Glutamatergic neuron (in vitro differentiated cells): ENCODE data around the gene ASB13. TPM values are rescaled to one million over a fixed set of nuclear protein-coding genes. Genes with fewer than 3 reads are reported as not detected.

ENCODE experiments used
- DNase-seq: peaks from one replicate; pipeline ENCODE4 v3.0.0; 2022
- H3K27ac Mint-ChIP-seq: one replicate; pipeline ENCODE4 v1.8.0; 2020; ENCODE audit warnings: mild to moderate bottlenecking, mixed read lengths, inconsistent platforms; ENCODE audit not compliant: unreplicated experiment
- H3K27me3 Mint-ChIP-seq: one replicate; pipeline ENCODE4 v1.8.0; 2020; ENCODE audit warnings: mild to moderate bottlenecking, moderate library complexity, mixed read lengths, inconsistent platforms; ENCODE audit not compliant: unreplicated experiment
- H3K36me3 Mint-ChIP-seq: one replicate; pipeline ENCODE4 v1.8.0; 2020; ENCODE audit warnings: mild to moderate bottlenecking, mixed read lengths, inconsistent platforms; ENCODE audit not compliant: unreplicated experiment
- H3K4me1 Mint-ChIP-seq: one replicate; pipeline ENCODE4 v1.8.0; 2020; ENCODE audit warnings: mild to moderate bottlenecking, low read depth, mixed read lengths, inconsistent platforms; ENCODE audit not compliant: unreplicated experiment
- H3K4me3 Mint-ChIP-seq: one replicate; pipeline ENCODE4 v1.8.0; 2020; ENCODE audit warnings: mild to moderate bottlenecking, mixed read lengths, inconsistent platforms; ENCODE audit not compliant: unreplicated experiment
- H3K9me3 Mint-ChIP-seq: one replicate; pipeline ENCODE4 v1.8.0; 2020; ENCODE audit warnings: mild to moderate bottlenecking, moderate library complexity, mixed read lengths, inconsistent platforms; ENCODE audit not compliant: unreplicated experiment
- long read RNA-seq: library from polyadenylated mRNA; unstranded; transcript quantifications from one replicate; pipeline ENCODE4 v2.0.0, GENCODE V29; 2020; ENCODE audit not compliant: unreplicated experiment
- total RNA-seq: library from RNA; stranded (reverse); fragmentation: NEBNext Ultra II Directional; extraction: Animal tissue kit (Norgen Biotek cat#: 25700); gene quantifications from one replicate; pipeline ENCODE4 v1.2.1, GENCODE V29; 2021; ENCODE audit not compliant: unreplicated experiment
- TF ChIP-seq, protein P1 (sequence below): fragments of 200-600 bp; sonication (generic); IDR thresholded peaks from one replicate; pipeline ENCODE4 v1.5.0; 2021; ENCODE audit not compliant: partially characterized antibody, unreplicated experiment

Gene ASB13, protein sequence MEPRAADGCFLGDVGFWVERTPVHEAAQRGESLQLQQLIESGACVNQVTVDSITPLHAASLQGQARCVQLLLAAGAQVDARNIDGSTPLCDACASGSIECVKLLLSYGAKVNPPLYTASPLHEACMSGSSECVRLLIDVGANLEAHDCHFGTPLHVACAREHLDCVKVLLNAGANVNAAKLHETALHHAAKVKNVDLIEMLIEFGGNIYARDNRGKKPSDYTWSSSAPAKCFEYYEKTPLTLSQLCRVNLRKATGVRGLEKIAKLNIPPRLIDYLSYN
- 13.9 TPM for total RNA-seq
- long read RNA-seq, transcript ASB13-201 (6 exons, 2,699 nt) = major isoform, 7 of 8 reads
- long read RNA-seq, partial matches to known transcripts = 0 of 8 reads
- long read RNA-seq, other reads (novel, unspliced or antisense) = 0 of 8 reads

DNA sequence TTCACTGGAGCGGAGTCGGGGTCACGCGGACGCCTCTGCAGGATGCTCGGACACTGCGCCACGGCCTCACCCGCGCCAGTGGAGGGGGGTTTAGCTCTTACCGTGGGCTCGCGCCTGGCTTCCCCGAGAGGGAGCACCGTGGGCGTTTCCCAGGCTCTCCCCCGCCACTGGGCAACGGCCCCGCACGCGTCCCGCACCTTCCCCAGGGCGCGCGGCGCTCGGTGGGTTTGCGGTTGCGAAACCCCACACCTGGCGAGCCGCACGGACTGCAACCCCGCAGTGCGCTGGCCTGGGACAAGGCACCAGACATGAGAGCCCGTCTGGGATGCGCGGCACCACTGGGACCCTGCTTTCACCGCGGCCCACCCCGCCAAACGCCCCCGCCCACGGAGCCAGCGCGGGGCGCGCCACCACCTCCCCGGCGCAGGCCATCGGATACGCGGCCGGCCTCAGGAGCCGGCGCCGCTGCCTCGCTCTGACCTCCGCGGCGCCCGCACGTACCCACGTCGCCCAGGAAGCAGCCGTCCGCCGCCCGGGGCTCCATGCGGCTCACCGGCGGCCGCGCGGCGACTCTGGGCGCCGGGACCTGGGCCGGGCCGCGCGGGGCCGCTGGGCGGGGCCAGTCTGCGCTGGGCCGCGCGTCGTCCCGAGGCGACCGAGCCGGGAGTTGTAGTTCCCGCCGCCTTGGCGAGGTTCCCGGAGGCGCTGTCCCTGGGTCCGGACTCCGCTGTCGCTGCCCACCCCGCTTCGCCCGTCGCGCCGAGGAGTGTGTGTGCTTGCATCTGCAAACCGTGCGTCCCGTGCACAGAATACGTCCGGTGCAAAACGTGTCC, at the start of gene ASB13:
Gene ASB13, minus strand, starts transcription at position 588 of the 833 bp plus-strand sequence. Its CDS starts 44 bp downstream, at position 544.
- Mint-ChIP-seq H3K9me3 (no peaks in the 10 kb centered on the region), H3K4me3 (peak within 1 kb of the TSS; percentile 96), H3K36me3 (no peaks in the 10 kb centered on the region), H3K4me1 (peaks cover 7% of the 10 kb centered on the region), H3K27me3 (peaks cover 5% of the 10 kb centered on the region), H3K27ac (peak within 1 kb of the TSS; percentile 31)
- DNase-seq = peak; percentile 69
- TF ChIP-seq, protein P1, sequence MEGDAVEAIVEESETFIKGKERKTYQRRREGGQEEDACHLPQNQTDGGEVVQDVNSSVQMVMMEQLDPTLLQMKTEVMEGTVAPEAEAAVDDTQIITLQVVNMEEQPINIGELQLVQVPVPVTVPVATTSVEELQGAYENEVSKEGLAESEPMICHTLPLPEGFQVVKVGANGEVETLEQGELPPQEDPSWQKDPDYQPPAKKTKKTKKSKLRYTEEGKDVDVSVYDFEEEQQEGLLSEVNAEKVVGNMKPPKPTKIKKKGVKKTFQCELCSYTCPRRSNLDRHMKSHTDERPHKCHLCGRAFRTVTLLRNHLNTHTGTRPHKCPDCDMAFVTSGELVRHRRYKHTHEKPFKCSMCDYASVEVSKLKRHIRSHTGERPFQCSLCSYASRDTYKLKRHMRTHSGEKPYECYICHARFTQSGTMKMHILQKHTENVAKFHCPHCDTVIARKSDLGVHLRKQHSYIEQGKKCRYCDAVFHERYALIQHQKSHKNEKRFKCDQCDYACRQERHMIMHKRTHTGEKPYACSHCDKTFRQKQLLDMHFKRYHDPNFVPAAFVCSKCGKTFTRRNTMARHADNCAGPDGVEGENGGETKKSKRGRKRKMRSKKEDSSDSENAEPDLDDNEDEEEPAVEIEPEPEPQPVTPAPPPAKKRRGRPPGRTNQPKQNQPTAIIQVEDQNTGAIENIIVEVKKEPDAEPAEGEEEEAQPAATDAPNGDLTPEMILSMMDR = no peak

DNA sequence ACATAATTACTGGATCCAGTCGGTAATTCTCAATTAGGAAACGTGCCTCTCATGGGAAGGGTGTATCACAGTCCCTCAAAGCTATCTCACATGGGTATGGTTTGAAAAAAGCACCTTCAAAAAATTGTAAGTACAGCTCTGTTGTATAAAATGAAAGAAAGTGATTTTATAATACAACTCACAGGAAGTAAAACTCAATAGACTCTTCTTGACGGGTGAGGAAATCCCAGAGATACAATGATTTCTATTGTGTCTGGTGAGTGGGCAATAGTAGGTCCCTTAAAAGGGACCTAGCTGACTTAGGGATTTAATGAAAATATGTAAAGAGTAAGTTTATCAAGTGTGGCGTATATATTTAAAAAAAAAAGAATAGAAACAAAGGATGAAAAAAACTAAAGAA, 45.2 kb upstream of the ASB13 start:
- DNase-seq = no peak
- Mint-ChIP-seq H3K9me3 (no peaks in the 10 kb centered on the region), H3K27me3 (peaks cover 2% of the 10 kb centered on the region), H3K36me3 (no peaks in the 10 kb centered on the region), H3K4me1 (peaks cover 2% of the 10 kb centered on the region), H3K27ac (no peak overlapping the region), H3K4me3 (no peak overlapping the region)
- TF ChIP-seq, protein P1 = no peak

DNA sequence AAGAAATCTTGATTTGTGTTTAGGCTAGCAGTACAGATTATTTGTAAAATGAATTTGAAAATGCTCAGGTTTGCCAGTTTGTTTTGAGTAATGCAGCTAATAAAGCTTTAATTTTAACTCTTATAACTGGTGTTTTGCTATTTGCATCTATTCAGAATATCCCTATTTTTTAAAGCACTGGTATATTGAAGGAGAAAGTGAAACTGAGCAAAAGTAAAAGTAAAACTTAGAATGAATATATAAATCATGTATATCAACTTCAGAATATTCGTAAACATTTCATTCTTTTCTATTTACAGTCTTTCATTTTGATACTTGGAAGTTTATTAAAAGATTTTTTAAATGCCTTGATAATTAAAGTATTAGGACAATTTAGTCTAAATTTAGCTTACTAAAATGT, 44.5 kb upstream of the ASB13 start:
- Mint-ChIP-seq H3K4me3 (no peak overlapping the region), H3K9me3 (no peaks in the 10 kb centered on the region), H3K4me1 (peaks cover 2% of the 10 kb centered on the region), H3K36me3 (no peaks in the 10 kb centered on the region), H3K27me3 (peaks cover 2% of the 10 kb centered on the region), H3K27ac (no peak overlapping the region)
- DNase-seq = no peak
- TF ChIP-seq, protein P1 = no peak

DNA sequence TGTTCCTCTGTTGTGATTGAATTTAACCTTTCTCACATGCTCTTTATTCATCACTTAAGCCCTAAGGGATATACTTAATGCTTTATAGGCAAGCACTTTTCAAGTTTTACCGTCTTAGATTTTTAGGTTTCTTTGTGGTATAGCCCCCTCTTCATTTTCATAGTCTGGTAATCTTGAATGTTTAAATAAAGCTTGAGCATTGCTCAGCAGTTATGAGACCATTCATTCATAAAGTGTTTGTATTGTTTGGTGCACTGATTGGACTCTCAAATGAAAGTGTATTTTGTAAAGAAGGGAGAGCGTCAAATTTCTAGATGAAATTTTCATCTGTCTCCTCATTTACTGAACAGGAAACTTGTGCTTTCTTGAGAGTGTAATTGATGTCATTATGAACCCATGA, 43.5 kb upstream of the ASB13 start:
- no peaks in the 10 kb centered on the region for H3K36me3 Mint-ChIP-seq

More for the DNA sequence above, 43.5 kb upstream of the ASB13 start:
- peaks cover 2% of the 10 kb centered on the region for H3K4me1 Mint-ChIP-seq
- peaks cover 2% of the 10 kb centered on the region for H3K27me3 Mint-ChIP-seq
- no peak overlapping the region for H3K4me3 Mint-ChIP-seq
- H3K9me3 Mint-ChIP-seq = no peaks in the 10 kb centered on the region
- TF ChIP-seq, protein P1 = no peak
- H3K27ac Mint-ChIP-seq = no peak overlapping the region
- no peak for DNase-seq
